ENCODE data around the gene SLBP.

The SLBP gene

DNA sequence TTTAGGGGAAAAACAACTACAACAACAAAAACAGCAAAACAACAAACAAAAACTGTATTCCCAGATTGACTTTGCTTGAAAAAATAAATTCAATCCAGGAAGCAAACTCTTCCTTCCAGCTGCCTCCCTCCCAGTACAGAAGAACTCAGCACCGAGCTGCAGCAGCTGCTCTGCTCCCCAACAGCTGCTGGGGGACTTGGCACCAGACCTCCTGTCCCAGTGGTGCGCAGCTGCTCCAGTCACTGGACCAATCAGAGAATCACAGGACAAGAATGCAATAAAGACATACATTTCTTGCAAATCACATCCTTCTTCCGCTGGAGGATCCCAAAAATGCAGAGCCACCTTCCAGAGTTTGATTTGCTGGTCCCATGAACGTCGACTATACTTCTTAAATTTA is 16.2 kb downstream of the SLBP start:
- DNase-seq (ENCODE audit: low read depth in 2 of 2), result no peak
- H3K4me3 ChIP-seq (replicated peaks in 1 of 2; ENCODE audit: low read depth in 2 of 2, low read length in 2 of 2), result no peak overlapping the region
- TF ChIP-seq, protein P1, sequence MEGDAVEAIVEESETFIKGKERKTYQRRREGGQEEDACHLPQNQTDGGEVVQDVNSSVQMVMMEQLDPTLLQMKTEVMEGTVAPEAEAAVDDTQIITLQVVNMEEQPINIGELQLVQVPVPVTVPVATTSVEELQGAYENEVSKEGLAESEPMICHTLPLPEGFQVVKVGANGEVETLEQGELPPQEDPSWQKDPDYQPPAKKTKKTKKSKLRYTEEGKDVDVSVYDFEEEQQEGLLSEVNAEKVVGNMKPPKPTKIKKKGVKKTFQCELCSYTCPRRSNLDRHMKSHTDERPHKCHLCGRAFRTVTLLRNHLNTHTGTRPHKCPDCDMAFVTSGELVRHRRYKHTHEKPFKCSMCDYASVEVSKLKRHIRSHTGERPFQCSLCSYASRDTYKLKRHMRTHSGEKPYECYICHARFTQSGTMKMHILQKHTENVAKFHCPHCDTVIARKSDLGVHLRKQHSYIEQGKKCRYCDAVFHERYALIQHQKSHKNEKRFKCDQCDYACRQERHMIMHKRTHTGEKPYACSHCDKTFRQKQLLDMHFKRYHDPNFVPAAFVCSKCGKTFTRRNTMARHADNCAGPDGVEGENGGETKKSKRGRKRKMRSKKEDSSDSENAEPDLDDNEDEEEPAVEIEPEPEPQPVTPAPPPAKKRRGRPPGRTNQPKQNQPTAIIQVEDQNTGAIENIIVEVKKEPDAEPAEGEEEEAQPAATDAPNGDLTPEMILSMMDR (IDR thresholded peaks at IDR 0.05; ENCODE audit: low read depth, low read length), result no peak

DNA sequence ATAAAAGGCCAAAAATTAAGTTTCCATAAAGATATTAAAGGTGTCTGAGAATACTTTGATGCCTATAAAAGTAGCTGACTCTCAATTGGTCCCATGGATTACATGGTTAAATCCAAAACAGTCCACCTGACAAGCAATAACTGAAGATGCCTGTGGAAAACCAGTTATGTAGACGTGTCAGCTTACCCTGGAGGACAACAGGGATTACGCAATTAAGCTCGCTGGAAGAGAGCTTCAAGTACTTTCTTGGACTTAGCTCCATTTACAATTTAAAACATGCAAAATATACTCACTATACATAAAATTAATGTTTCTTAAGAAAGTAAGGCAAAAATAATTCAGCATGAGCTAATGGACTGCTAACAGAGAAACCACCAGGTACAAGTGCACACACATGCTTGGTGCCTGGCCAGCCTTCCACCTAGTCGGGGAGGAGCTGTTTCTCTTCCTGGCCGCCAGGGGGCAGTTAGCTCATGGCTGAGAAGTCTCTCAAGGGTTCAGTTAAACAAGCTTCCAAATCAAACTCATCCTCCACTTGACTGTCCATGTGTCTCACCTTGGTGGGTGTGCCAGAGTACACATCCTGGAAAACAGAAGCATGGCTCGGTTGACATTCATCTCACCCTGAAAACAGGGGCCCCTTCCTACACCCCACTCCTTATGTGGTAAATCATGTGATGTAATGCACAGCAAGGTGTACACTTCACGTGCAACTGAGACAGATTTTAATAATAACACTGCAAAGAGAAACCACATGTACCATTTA is 18.8 kb downstream of the SLBP start:
- TF ChIP-seq, protein P1 (IDR thresholded peaks at IDR 0.05; ENCODE audit: low read depth, low read length), result peak; percentile 96
- peak; percentile 85 to 86 for DNase-seq (ENCODE audit: low read depth in 2 of 2)

DNA sequence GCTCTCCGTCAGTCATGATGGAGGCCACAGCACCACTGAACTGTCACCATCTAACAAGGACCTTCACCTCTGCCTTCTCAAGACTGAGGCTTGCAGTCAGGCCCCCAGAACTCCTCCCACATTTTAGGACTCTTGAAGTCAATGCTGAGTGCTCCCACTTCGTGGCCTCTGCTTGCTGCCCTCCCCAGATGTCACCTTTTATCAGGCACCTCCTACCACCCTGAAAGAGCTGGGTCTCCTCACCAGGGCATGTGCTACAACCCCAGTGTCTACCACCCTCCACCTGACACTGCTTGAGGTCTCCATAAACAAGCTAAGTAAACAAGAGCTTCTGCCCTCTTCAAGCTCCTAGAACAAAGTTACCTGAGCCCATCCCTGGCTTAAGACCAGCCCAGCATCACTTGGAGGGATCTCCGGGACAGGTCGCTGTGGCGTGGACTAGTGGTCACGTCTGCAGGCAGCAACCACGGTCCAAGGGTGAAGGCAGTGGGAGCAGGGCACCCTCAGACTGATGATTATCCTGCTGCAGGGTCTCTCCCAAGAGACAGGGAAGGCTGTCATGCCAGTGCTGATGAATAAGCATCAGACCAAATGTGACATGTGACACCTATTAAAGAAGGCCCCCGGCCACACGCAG is 20.3 kb downstream of the SLBP start:
- no peak for DNase-seq (ENCODE audit: low read depth in 2 of 2)
- TF ChIP-seq, protein P1 (IDR thresholded peaks at IDR 0.05; ENCODE audit: low read depth, low read length), result no peak
- H3K4me3 ChIP-seq (replicated peaks in 1 of 2; ENCODE audit: low read depth in 2 of 2, low read length in 2 of 2), result no peak overlapping the region

More for the DNA sequence above, 18.8 kb downstream of the SLBP start:
- H3K4me3 ChIP-seq (replicated peaks in 1 of 2; ENCODE audit: low read depth in 2 of 2, low read length in 2 of 2), result no peak overlapping the region

DNA sequence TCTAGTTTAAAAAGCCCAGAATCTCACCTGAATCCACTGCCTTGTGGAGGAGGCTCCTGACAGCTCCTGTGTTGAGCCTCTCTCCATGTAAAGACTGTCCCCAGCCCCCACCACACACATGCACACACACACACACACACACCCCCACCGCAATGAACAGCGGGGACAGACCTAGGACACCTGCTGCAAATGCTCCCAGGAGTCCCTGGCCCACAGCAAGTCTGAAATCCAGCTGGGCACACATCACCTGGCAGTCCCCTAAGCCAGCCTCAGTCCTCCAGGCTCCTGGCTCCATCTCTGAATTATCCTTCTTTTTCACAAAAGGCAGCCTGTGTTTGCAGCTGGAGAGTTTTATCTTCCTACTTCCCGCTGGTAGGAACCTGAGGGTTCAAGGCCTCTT is 21.4 kb downstream of the SLBP start:
- H3K4me3 ChIP-seq (replicated peaks in 1 of 2; ENCODE audit: low read depth in 2 of 2, low read length in 2 of 2), result no peak overlapping the region
- no peak for DNase-seq (ENCODE audit: low read depth in 2 of 2)
- TF ChIP-seq, protein P1 (IDR thresholded peaks at IDR 0.05; ENCODE audit: low read depth, low read length), result no peak

DNA sequence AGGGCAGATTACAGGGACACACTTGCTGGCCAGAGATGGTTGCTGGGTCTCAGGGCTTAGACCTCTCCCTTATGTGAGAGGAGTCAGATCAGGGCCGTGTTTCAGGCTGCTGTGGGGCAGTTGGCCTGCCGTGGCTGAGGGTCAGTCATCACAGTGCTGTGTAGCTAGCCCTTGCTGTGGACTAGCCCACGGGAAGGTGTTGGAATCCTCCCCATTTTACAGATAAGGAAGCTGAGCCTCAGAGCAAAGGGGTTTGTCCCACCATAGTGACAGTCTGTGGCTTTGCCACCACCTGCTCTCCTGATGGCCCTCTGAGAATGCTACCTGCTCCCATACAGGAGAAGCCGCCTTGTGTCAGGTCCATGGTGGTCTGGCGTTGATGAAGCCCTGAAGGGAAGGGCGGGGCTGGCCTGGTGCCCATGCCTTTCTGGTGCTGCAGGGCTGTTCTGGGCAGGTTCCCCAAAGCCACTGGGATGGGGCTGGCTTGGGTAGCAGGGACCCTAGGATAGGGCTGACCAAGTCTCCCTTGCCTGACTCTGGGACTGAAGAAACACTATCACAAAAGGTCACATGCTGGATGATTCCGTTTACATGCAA is 25.6 kb downstream of the SLBP start:
- TF ChIP-seq, protein P1 (IDR thresholded peaks at IDR 0.05; ENCODE audit: low read depth, low read length), result no peak
- no peak overlapping the region for H3K4me3 ChIP-seq (replicated peaks in 1 of 2; ENCODE audit: low read depth in 2 of 2, low read length in 2 of 2)
- DNase-seq (ENCODE audit: low read depth in 2 of 2), result no peak

DNA sequence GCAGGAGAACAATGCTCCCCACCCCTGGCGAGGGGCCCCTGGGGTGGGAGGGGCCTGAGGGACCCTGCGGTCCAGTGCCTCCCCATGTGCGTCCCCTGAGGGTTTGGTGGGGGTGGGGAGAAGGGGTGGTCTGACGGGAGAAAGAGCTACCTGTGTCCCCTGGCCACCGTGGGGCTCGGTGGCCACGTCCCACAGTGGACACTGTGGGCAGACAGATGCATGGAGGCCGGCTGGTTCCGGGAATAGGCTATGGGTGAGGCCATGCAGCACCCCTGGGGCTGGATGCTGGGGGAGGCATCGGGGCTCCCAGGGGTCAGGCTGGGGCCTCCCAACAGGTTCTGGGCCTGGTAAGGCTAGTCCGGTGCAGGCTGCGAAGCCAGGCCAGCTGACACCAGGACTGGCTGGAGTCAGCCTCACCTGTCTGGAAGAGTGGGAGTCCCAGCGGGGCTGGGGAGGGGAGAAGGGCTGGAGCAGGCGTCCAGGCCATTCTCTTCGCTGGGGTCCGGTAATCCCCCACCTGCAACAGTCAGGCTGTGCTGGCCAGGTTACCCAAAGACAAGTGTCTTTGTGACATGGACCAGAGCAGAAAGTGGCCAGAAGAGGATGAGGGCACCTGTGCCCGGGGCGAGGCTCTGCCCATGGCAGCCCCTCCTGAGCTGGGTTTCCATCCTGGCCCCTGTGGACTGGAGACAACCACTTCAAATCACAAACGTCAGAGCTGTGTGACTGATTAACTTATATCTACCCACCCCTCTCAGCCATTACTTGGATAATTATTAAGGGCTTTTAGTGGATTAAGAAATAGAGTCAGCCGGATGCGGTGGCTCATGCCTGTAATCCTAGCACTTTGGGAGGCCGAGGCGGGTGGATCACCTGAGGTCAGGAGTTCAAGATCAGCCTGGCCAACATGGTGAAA is 26.6 kb downstream of the SLBP start:
- no peak overlapping the region for H3K4me3 ChIP-seq (replicated peaks in 1 of 2; ENCODE audit: low read depth in 2 of 2, low read length in 2 of 2)
- TF ChIP-seq, protein P1 (IDR thresholded peaks at IDR 0.05; ENCODE audit: low read depth, low read length), result no peak
- no peak for DNase-seq (ENCODE audit: low read depth in 2 of 2)

All from cardiac fibroblast (primary cell).